H9 (cell line): ENCODE results near the gene ATOX1. TPM values are rescaled to one million over a fixed set of nuclear protein-coding genes. Genes with fewer than 3 reads are reported as not detected.

ENCODE experiments used
- DNase-seq: peaks from one replicate; pipeline ENCODE4 v3.0.0-alpha.2; 2017
- H2AFZ ChIP-seq: one replicate; pipeline ENCODE4 v1.6.1; 2013; ENCODE audit warnings: mild to moderate bottlenecking, low read length, control low read depth, moderate library complexity
- H2AK5ac ChIP-seq: 2 replicates; pipeline ENCODE4 v1.6.1; 2013; ENCODE audit warnings: low read length, control low read depth, mixed read lengths; ENCODE audit not compliant: insufficient read length
- H2BK120ac ChIP-seq: one replicate; pipeline ENCODE4 v1.6.1; 2013; ENCODE audit warnings: low read depth, mild to moderate bottlenecking, low read length, control low read depth, inconsistent platforms; ENCODE audit not compliant: poor library complexity, severe bottlenecking
- H2BK12ac ChIP-seq: 2 replicates; pipeline ENCODE4 v1.6.1; 2013; ENCODE audit warnings: low read length, control low read depth, mixed read lengths, low read depth; ENCODE audit not compliant: insufficient read length
- H2BK15ac ChIP-seq: 2 replicates; pipeline ENCODE4 v1.6.1; 2013; ENCODE audit warnings: low read depth, low read length, control low read depth
- H2BK20ac ChIP-seq: one replicate; pipeline ENCODE4 v1.6.1; 2013; ENCODE audit warnings: low read depth, mild to moderate bottlenecking, low read length, control low read depth, inconsistent platforms; ENCODE audit not compliant: poor library complexity, severe bottlenecking
- H2BK5ac ChIP-seq: 2 replicates; pipeline ENCODE4 v1.6.1; 2013; ENCODE audit warnings: low read length, control low read depth, mixed read lengths; ENCODE audit not compliant: insufficient read length
- H3K14ac ChIP-seq: 2 replicates; pipeline ENCODE4 v1.6.1; 2013; ENCODE audit warnings: low read length, control low read depth; ENCODE audit not compliant: insufficient read depth
- H3K18ac ChIP-seq: 2 replicates; pipeline ENCODE4 v1.6.1; 2013; ENCODE audit warnings: low read depth, mild to moderate bottlenecking, mixed read lengths, low read length, control low read depth; ENCODE audit not compliant: insufficient read length
- H3K23ac ChIP-seq: 2 replicates; pipeline ENCODE4 v1.6.1; 2013; ENCODE audit warnings: low read length, control low read depth, mixed read lengths, low read depth; ENCODE audit not compliant: insufficient read length
- H3K23me2 ChIP-seq: 2 replicates; pipeline ENCODE4 v1.6.1; 2013; ENCODE audit warnings: low read depth, mild to moderate bottlenecking, mixed read lengths, low read length, control low read depth; ENCODE audit not compliant: insufficient read length, poor library complexity, severe bottlenecking
- H3K27ac ChIP-seq: 2 replicates; pipeline ENCODE4 v1.5.1; 2013; ENCODE audit warnings: low read length, control low read depth, mixed read lengths, low read depth; ENCODE audit not compliant: insufficient read length
- H3K27me3 ChIP-seq: 2 replicates; pipeline ENCODE4 v1.6.1; 2013; ENCODE audit warnings: low read length, control low read depth, inconsistent platforms; ENCODE audit not compliant: insufficient read depth
- H3K4ac ChIP-seq: 2 replicates; pipeline ENCODE4 v1.6.1; 2013; ENCODE audit warnings: low read depth, mild to moderate bottlenecking, control low read depth, inconsistent platforms, low read length, moderate library complexity
- H3K4me1 ChIP-seq: 2 replicates; pipeline ENCODE4 v1.6.1; 2013; ENCODE audit warnings: low read length, control low read depth, inconsistent platforms; ENCODE audit not compliant: insufficient read depth
- H3K4me2 ChIP-seq: 2 replicates; pipeline ENCODE4 v1.6.1; 2013; ENCODE audit warnings: low read length, control low read depth, mixed read lengths; ENCODE audit not compliant: insufficient read length, insufficient read depth
- H3K56ac ChIP-seq: 2 replicates; pipeline ENCODE4 v1.6.1; 2013; ENCODE audit warnings: low read depth, mild to moderate bottlenecking, mixed read lengths, low read length, control low read depth; ENCODE audit not compliant: insufficient read length
- H3K79me1 ChIP-seq: 2 replicates; pipeline ENCODE4 v1.6.1; 2013; ENCODE audit warnings: low read depth, mild to moderate bottlenecking, moderate library complexity, low read length, control low read depth, inconsistent platforms; ENCODE audit not compliant: insufficient read depth, poor library complexity, severe bottlenecking
- H3K79me2 ChIP-seq: 2 replicates; pipeline ENCODE4 v1.6.1; 2013; ENCODE audit warnings: low read length, control low read depth, inconsistent platforms; ENCODE audit not compliant: insufficient read depth
- H3K9ac ChIP-seq: 2 replicates; pipeline ENCODE4 v1.6.1; 2013; ENCODE audit warnings: low read length, control low read depth, mixed read lengths; ENCODE audit not compliant: insufficient read length; ENCODE audit errors: extremely low read depth
- H3K9me3 ChIP-seq: one replicate; pipeline ENCODE4 v1.6.1; 2013; ENCODE audit warnings: low read depth, low read length, inconsistent platforms; ENCODE audit not compliant: control insufficient read depth
- H3T11ph ChIP-seq: one replicate; pipeline ENCODE4 v1.6.1; 2013; ENCODE audit warnings: mild to moderate bottlenecking, low read length, control low read depth, inconsistent platforms
- H4K20me1 ChIP-seq: one replicate; pipeline ENCODE4 v1.6.1; 2013; ENCODE audit not compliant: control insufficient read depth, insufficient read length, insufficient read depth
- H4K5ac ChIP-seq: 2 replicates; pipeline ENCODE4 v1.6.1; 2013; ENCODE audit warnings: low read depth, mild to moderate bottlenecking, mixed read lengths, low read length, control low read depth; ENCODE audit not compliant: insufficient read length
- H4K8ac ChIP-seq: replicated peaks from 2 replicates; pipeline ENCODE4 v1.6.1; 2013; ENCODE audit warnings: low read length, control low read depth, mixed read lengths, low read depth; ENCODE audit not compliant: insufficient read length
- H4K91ac ChIP-seq: 2 replicates; pipeline ENCODE4 v1.6.1; 2013; ENCODE audit warnings: low read depth, mild to moderate bottlenecking, moderate library complexity, mixed read lengths, low read length, control low read depth; ENCODE audit not compliant: insufficient read length
- H3K27ac Mint-ChIP-seq, 3 experiments: 2 replicates in 2 of 3; 3 replicates in 1 of 3; pipeline ENCODE4 v1.8.0; 2020 to 2021; ENCODE audit warnings: mixed read lengths in 3 of 3, mild to moderate bottlenecking in 1 of 3, moderate library complexity in 1 of 3
- H3K27me3 Mint-ChIP-seq: 2 replicates; pipeline ENCODE4 v1.8.0; 2021; ENCODE audit warnings: low read depth, mild to moderate bottlenecking, moderate library complexity, mixed read lengths
- H3K36me3 Mint-ChIP-seq, 3 experiments: 2 replicates in 2 of 3; 3 replicates in 1 of 3; pipeline ENCODE4 v1.8.0; 2020 to 2021; ENCODE audit warnings: low read depth in 3 of 3, mixed read lengths in 3 of 3; ENCODE audit not compliant: insufficient read depth in 1 of 3
- H3K4me1 Mint-ChIP-seq, 2 experiments: 2 replicates each; pipeline ENCODE4 v1.8.0; 2020; ENCODE audit warnings: mixed read lengths in 2 of 2
- H3K4me3 Mint-ChIP-seq, 2 experiments: 2 replicates in 1 of 2; 3 replicates in 1 of 2; pipeline ENCODE4 v1.8.0; 2020 to 2021; ENCODE audit warnings: mild to moderate bottlenecking in 2 of 2, mixed read lengths in 2 of 2, moderate library complexity in 1 of 2
- H3K9me3 Mint-ChIP-seq, 2 experiments: 2 replicates in 1 of 2; 3 replicates in 1 of 2; pipeline ENCODE4 v1.8.0; 2020; ENCODE audit warnings: mild to moderate bottlenecking in 2 of 2, mixed read lengths in 2 of 2, moderate library complexity in 1 of 2
- WGBS: extraction: QIAGEN DNeasy Blood & Tissue Kit; methylation state at CpG from one replicate; pipeline ENCODE4 v1.1.7; 2013; ENCODE audit warnings: missing lambda C conversion rate, low lambda C conversion rate, mixed read lengths; ENCODE audit not compliant: insufficient read length; ENCODE audit errors: extremely low coverage; 5-methylcytosine and 5-hydroxymethylcytosine counted together
- total RNA-seq: library from RNA; stranded (reverse); gene quantifications from 2 replicates; pipeline ENCODE4 v1.2.1, GENCODE V29; 2021
- TF ChIP-seq, protein P1 (sequence below): fragments of 200-600 bp; sonication (generic); conservative IDR thresholded peaks from 3 replicates; pipeline ENCODE4 v1.8.0; 2021; ENCODE audit warnings: antibody characterized with exemption, mild to moderate bottlenecking

ATOX1 gene
- total RNA-seq, 1 experiment from 2014 or later, result 75.0 TPM

DNA sequence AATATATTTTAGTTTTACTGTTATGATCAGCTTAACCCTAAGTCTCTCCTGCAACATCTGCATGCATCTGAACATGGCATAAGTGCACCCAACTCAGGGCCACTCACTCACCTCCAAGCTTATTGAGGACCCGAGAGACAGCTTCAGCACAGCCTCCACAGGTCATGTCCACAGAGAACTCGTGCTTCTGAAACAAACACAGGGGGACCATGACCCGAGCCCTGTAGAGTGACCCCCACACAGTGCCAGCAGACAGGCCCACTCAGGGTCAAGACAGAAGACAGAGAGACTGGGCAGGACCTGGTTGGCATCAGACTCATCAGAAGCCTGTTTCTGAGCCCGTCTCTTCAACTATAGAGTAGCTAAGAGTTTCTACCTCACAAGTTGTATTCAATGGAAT lies 6.8 kb downstream of the ATOX1 start:
- Mint-ChIP-seq H3K9me3 (no peaks in the 10 kb centered on the region), H3K27ac (no peak overlapping the region; a peak in 1 of 7 replicates), H3K27me3 (no peaks in the 10 kb centered on the region), H3K36me3 (peaks cover 0 to 7% (median 5%) of the 10 kb centered on the region in 3 experiments; a peak in 2 of 7 replicates), H3K4me1 (peaks cover 5 to 8% of the 10 kb centered on the region in 2 experiments; a peak in 3 of 4 replicates), H3K4me3 (no peak overlapping the region)
- Histone ChIP-seq H3K27me3 (no peaks in the 10 kb centered on the region), H2BK12ac (no peak overlapping the region), H3K79me2 (no peaks in the 10 kb centered on the region), H2BK20ac (no peak overlapping the region), H4K8ac (no peak overlapping the region), H2AK5ac (no peak overlapping the region), H3T11ph (no peak overlapping the region), H3K4ac (no peak overlapping the region), H4K91ac (no peak overlapping the region), H2BK5ac (no peak overlapping the region), H3K14ac (no peak overlapping the region), H4K20me1 (no peaks in the 10 kb centered on the region), H3K27ac (no peak overlapping the region), H4K5ac (no peak overlapping the region), H3K9ac (no peak overlapping the region), H3K79me1 (peaks cover 4% of the 10 kb centered on the region), H2AFZ (no peak overlapping the region), H2BK15ac (no peak overlapping the region), H3K56ac (no peak overlapping the region), H3K23ac (no peak overlapping the region), H3K23me2 (no peaks in the 10 kb centered on the region), H3K18ac (no peak overlapping the region), H3K9me3 (no peaks in the 10 kb centered on the region), H3K4me1 (no peaks in the 10 kb centered on the region; the same call in none of the 2 replicates), H2BK120ac (no peak overlapping the region), H3K4me2 (no peak overlapping the region)
- TF ChIP-seq, protein P1, sequence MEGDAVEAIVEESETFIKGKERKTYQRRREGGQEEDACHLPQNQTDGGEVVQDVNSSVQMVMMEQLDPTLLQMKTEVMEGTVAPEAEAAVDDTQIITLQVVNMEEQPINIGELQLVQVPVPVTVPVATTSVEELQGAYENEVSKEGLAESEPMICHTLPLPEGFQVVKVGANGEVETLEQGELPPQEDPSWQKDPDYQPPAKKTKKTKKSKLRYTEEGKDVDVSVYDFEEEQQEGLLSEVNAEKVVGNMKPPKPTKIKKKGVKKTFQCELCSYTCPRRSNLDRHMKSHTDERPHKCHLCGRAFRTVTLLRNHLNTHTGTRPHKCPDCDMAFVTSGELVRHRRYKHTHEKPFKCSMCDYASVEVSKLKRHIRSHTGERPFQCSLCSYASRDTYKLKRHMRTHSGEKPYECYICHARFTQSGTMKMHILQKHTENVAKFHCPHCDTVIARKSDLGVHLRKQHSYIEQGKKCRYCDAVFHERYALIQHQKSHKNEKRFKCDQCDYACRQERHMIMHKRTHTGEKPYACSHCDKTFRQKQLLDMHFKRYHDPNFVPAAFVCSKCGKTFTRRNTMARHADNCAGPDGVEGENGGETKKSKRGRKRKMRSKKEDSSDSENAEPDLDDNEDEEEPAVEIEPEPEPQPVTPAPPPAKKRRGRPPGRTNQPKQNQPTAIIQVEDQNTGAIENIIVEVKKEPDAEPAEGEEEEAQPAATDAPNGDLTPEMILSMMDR, result no peak
- WGBS, result no CpG with 5 or more reads among the region's 4 CpGs
- DNase-seq, result no peak
